ENCODE measurements around the gene PRKCE.

GRCh38 chr2:45778720-45779171 is 127.3 kb downstream of the PRKCE start:
- TF ChIP-seq POLR2A (IDR thresholded peaks at IDR 0.05) (no peak), CTCF (IDR thresholded peaks at IDR 0.05) (peak; percentile 69 to 88 (median 80))
